ENCODE results near the gene LDLRAD3. TPM values are rescaled to one million over a fixed set of nuclear protein-coding genes. Genes with fewer than 3 reads are reported as not detected.
A peak's percentile ranks its signal among the peaks of the same experiment; 100 is the strongest.

The LDLRAD3 gene
- total and polyA plus RNA-seq, 12 donors = 0.87 to 5.1 (median 1.7) TPM

DNA sequence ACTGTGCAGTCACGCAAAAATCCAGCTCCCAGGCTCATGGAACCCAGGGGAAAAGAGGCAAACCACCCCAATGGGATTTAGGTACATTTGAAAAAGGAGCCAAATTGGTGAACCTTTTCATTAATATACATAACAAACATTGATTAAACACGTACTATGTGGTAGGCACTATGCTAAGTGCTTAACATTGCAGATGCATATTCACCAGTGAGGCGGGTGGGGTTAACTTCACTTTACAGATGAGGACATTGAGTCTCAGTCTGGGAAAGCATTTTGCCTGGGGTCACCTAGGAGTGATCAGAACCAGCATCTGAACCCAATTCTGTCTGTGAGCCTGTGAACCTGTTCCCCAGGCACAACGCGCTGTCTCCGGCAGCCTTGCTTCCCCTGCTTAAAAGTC, 199.0 kb downstream of the LDLRAD3 start:
- no peak for ATAC-seq
- Histone ChIP-seq H3K27me3 (peaks cover 0 to 10% (median 3%) of the 10 kb centered on the region in 7 donors), H3K9me3 (no peaks in the 10 kb centered on the region), H3K27ac (no peak overlapping the region), H3K4me1 (no peaks in the 10 kb centered on the region), H3K36me3 (no peaks in the 10 kb centered on the region), H3K4me3 (no peak overlapping the region)
- intact Hi-C loops (cut with DNase I) = no loop called here
- no peak for DNase-seq
- WGBS, 2 donors = 98 to 100% methylated on average over 6 of the region's 6 CpGs
- TF ChIP-seq, protein P1, sequence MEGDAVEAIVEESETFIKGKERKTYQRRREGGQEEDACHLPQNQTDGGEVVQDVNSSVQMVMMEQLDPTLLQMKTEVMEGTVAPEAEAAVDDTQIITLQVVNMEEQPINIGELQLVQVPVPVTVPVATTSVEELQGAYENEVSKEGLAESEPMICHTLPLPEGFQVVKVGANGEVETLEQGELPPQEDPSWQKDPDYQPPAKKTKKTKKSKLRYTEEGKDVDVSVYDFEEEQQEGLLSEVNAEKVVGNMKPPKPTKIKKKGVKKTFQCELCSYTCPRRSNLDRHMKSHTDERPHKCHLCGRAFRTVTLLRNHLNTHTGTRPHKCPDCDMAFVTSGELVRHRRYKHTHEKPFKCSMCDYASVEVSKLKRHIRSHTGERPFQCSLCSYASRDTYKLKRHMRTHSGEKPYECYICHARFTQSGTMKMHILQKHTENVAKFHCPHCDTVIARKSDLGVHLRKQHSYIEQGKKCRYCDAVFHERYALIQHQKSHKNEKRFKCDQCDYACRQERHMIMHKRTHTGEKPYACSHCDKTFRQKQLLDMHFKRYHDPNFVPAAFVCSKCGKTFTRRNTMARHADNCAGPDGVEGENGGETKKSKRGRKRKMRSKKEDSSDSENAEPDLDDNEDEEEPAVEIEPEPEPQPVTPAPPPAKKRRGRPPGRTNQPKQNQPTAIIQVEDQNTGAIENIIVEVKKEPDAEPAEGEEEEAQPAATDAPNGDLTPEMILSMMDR (IDR thresholded peaks at IDR 0.05) = no peak

DNA sequence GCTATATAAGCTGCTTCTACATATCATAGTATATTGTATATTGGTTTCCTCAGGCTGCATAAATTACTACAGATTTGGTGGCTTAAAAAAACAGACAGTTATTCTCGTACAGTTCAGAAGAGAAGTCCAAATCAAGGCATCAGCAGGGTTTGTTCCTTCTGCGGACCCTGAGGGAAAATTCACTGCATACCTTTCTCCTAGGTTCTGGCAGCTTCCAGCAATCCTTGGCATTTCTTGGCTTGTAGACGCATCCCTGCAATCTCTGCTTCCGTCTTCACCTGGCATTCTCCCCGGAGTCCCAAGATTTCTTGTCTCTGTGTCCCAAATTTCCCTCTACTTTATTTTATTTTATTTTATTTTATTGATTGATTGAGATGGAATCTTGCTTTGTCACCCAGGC, 202.6 kb downstream of the LDLRAD3 start:
- DNase-seq (no peak), ATAC-seq (no peak)
- H3K9me3 ChIP-seq = no peaks in the 10 kb centered on the region
- no peak overlapping the region for H3K4me3 ChIP-seq
- H3K36me3 ChIP-seq = no peaks in the 10 kb centered on the region
- peaks cover 0 to 26% (median 4%) of the 10 kb centered on the region in 9 donors for H3K4me1 ChIP-seq
- H3K27me3 ChIP-seq = peaks cover 0 to 16% (median 3%) of the 10 kb centered on the region in 7 donors
- intact Hi-C loops (cut with DNase I) = no loop called here
- no peak overlapping the region for H3K27ac ChIP-seq
- 86 to 90% methylated on average over 5 of the region's 5 CpGs for WGBS, 2 donors
- TF ChIP-seq, protein P1 (IDR thresholded peaks at IDR 0.05) = no peak

DNA sequence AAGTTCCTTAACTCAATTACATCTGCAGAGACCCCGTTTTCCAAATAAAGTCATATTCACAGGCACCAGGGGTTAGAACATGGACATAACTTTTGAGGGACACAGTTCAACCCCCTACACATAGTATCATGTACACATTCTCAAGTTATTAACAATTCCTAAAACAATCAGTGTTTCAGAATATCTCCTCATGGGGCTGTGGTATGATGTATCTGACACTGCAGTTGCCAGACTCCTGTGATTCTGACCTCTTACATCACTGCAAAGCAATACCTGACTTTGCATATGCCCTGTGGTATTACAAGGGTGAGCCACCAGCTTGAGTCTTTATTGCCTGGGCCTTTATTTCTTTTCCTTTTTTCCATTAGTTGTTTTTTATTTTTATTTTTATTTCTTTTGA, 203.6 kb downstream of the LDLRAD3 start:
- TF ChIP-seq, protein P1 (IDR thresholded peaks at IDR 0.05) = no peak
- Histone ChIP-seq H3K4me3 (no peak overlapping the region), H3K36me3 (no peaks in the 10 kb centered on the region), H3K4me1 (peaks cover 0 to 35% (median 4%) of the 10 kb centered on the region in 9 donors), H3K27me3 (peaks cover 0 to 16% (median 0%) of the 10 kb centered on the region in 7 donors), H3K9me3 (no peaks in the 10 kb centered on the region), H3K27ac (no peak overlapping the region)
- ATAC-seq (no peak), DNase-seq (no peak)
- 39 to 46% methylated on average over 1 of the region's 1 CpG for WGBS, 2 donors
- intact Hi-C loops (cut with DNase I) = no loop called here

- H3K4me3 ChIP-seq = no peak overlapping the region
- H3K4me1 ChIP-seq = peaks cover 0 to 35% (median 4%) of the 10 kb centered on the region in 9 donors
- peak overlapping the region in 1 of 10 donors; percentile 66 for H3K27ac ChIP-seq
- H3K9me3 ChIP-seq = no peaks in the 10 kb centered on the region
- intact Hi-C loops (cut with DNase I) = no loop called here
- H3K27me3 ChIP-seq = peaks cover 0 to 16% (median 0%) of the 10 kb centered on the region in 7 donors
- no peak for ATAC-seq
- H3K36me3 ChIP-seq = no peaks in the 10 kb centered on the region
- TF ChIP-seq, protein P1 (IDR thresholded peaks at IDR 0.05) = no peak
- no peak for DNase-seq
- 97 to 99% methylated on average over 3 of the region's 3 CpGs for WGBS, 2 donors
These were observed 204.8 kb downstream of the LDLRAD3 start for GRCh38 chr11:36148701-36149100.
